IMR-90 (cell line): ENCODE results near the gene ZNF229. TPM values are rescaled to one million over a fixed set of nuclear protein-coding genes. Genes with fewer than 3 reads are reported as not detected.
"Not testable (repeated sequence)": the region's sequence is repeated elsewhere in the genome, so short reads cannot be mapped to it uniquely, and the experiment has no call there.

Experiments used
- ATAC-seq: fragments of 200-7000 bp; cut with Tn5 transposase; 2 replicates; pipeline ENCODE4 v1.9.1; 2020; ENCODE audit warnings: low read depth, mild to moderate bottlenecking, moderate library complexity
- BruUV-seq: library from RNA; stranded (reverse); fragments of 400-500 nt; replicated peaks from 2 replicates; lab custom pipeline; 2021; lab: Mats Ljungman, UMichigan
- CTCF ChIA-PET: fragments of 300-600 bp; formaldehyde crosslinking; extraction: SDS; loops from one replicate; lab custom pipeline; 2021; ENCODE audit warnings: antibody characterized with exemption; lab: Yijun Ruan, JAX
- POLR2A ChIA-PET: fragments of 300-600 bp; sonication (Branson Sonifier 250); formaldehyde crosslinking; loops from one replicate; lab custom pipeline; 2022; ENCODE audit warnings: antibody characterized with exemption; ENCODE audit not compliant: unreplicated experiment; lab: Charles Lee
- DNase-seq: peaks from one replicate; pipeline ENCODE4 v3.0.0; 2013
- H2AFZ ChIP-seq: replicated peaks from 2 replicates; pipeline ENCODE3; 2013; ENCODE audit warnings: low read length, mild to moderate bottlenecking; ENCODE audit not compliant: poor library complexity
- H2AK5ac ChIP-seq: 2 replicates; pipeline ENCODE4 v1.6.1; 2013; ENCODE audit warnings: low read depth, low read length, inconsistent platforms
- H2AK9ac ChIP-seq: replicated peaks from 2 replicates; pipeline ENCODE3; 2013; ENCODE audit warnings: mild to moderate bottlenecking, low read depth, low read length, moderate library complexity; ENCODE audit not compliant: poor library complexity
- H2BK120ac ChIP-seq: 2 replicates; pipeline ENCODE4 v1.6.1; 2013; ENCODE audit warnings: low read depth, low read length, inconsistent platforms
- H2BK15ac ChIP-seq: 3 replicates; pipeline ENCODE4 v1.6.1; 2013; ENCODE audit warnings: low read depth, low read length, inconsistent platforms
- H2BK20ac ChIP-seq: 2 replicates; pipeline ENCODE4 v1.6.1; 2013; ENCODE audit warnings: low read depth, mild to moderate bottlenecking, inconsistent platforms, low read length, moderate library complexity
- H2BK5ac ChIP-seq: 2 replicates; pipeline ENCODE4 v1.6.1; 2013; ENCODE audit warnings: mild to moderate bottlenecking, low read depth, low read length, inconsistent platforms; ENCODE audit not compliant: poor library complexity, severe bottlenecking
- H3K14ac ChIP-seq: replicated peaks from 2 replicates; pipeline ENCODE4 v1.6.1; 2013; ENCODE audit warnings: low read depth, low read length, inconsistent platforms
- H3K18ac ChIP-seq: 2 replicates; pipeline ENCODE4 v1.6.1; 2013; ENCODE audit warnings: low read depth, low read length, control low read depth
- H3K23ac ChIP-seq: 2 replicates; pipeline ENCODE4 v1.6.1; 2013; ENCODE audit warnings: low read depth, low read length, inconsistent platforms
- H3K27ac ChIP-seq: 2 replicates; pipeline ENCODE4 v1.5.1; 2013; ENCODE audit warnings: mild to moderate bottlenecking, control low read depth, low read length; ENCODE audit not compliant: insufficient read depth
- H3K27me3 ChIP-seq: 2 replicates; pipeline ENCODE4 v1.6.1; 2013; ENCODE audit warnings: low read length; ENCODE audit not compliant: control insufficient read depth, insufficient read depth
- H3K36me3 ChIP-seq: 2 replicates; pipeline ENCODE4 v1.6.1; 2013; ENCODE audit warnings: low read length, mixed read lengths; ENCODE audit not compliant: control insufficient read depth, insufficient read depth
- H3K4ac ChIP-seq: 2 replicates; pipeline ENCODE4 v1.6.1; 2013; ENCODE audit warnings: low read depth, low read length, inconsistent platforms
- H3K4me1 ChIP-seq: 2 replicates; pipeline ENCODE4 v1.6.1; 2013; ENCODE audit warnings: low read length, mixed read lengths; ENCODE audit not compliant: control insufficient read depth, insufficient read depth
- H3K4me2 ChIP-seq: 2 replicates; pipeline ENCODE4 v1.6.1; 2013; ENCODE audit warnings: low read depth, mild to moderate bottlenecking, control low read depth, low read length, moderate library complexity
- H3K4me3 ChIP-seq: 2 replicates; pipeline ENCODE4 v1.5.1; 2013; ENCODE audit warnings: low read depth, mild to moderate bottlenecking, control low read depth, low read length, moderate library complexity; ENCODE audit not compliant: insufficient read depth
- H3K56ac ChIP-seq: 2 replicates; pipeline ENCODE4 v1.6.1; 2013; ENCODE audit warnings: low read length, inconsistent platforms; ENCODE audit not compliant: insufficient read depth; ENCODE audit errors: extremely low read depth
- H3K79me1 ChIP-seq, 2 experiments: 2 replicates each; pipeline ENCODE4 v1.6.1; 2013; ENCODE audit warnings: low read length in 2 of 2, inconsistent platforms in 1 of 2, low read depth in 1 of 2
- H3K9ac ChIP-seq: 2 replicates; pipeline ENCODE4 v1.6.1; 2013; ENCODE audit warnings: low read depth, low read length, control low read depth
- H3K9me1 ChIP-seq: 2 replicates; pipeline ENCODE4 v1.6.1; 2013; ENCODE audit warnings: low read length, inconsistent platforms; ENCODE audit not compliant: insufficient read depth
- H3K9me3 ChIP-seq: 2 replicates; pipeline ENCODE4 v1.6.1; 2013; ENCODE audit warnings: low read length; ENCODE audit not compliant: control insufficient read depth, insufficient read depth
- H4K20me1 ChIP-seq: 2 replicates; pipeline ENCODE4 v1.6.1; 2013; ENCODE audit warnings: low read length, inconsistent platforms; ENCODE audit not compliant: insufficient read depth
- H4K5ac ChIP-seq: 2 replicates; pipeline ENCODE4 v1.6.1; 2013; ENCODE audit warnings: mild to moderate bottlenecking, low read depth, low read length, control low read depth
- H4K8ac ChIP-seq, 2 experiments: 2 replicates each; pipeline ENCODE4 v1.6.1; 2013; ENCODE audit warnings: low read depth in 2 of 2, low read length in 2 of 2, control low read depth in 1 of 2, inconsistent platforms in 1 of 2
- H4K91ac ChIP-seq: 2 replicates; pipeline ENCODE4 v1.6.1; 2013; ENCODE audit warnings: low read depth, low read length, inconsistent platforms; ENCODE audit not compliant: insufficient read depth
- CEBPB ChIP-seq: IDR thresholded peaks from 2 replicates; pipeline ENCODE4 v1.6.1; 2012; ENCODE audit warnings: low read depth, low read length, improper control_type of control experiment
- MAFK ChIP-seq: IDR thresholded peaks from 2 replicates; pipeline ENCODE4 v1.6.1; 2012; ENCODE audit warnings: low read depth, low read length, improper control_type of control experiment
- MXI1 ChIP-seq: IDR thresholded peaks from 2 replicates; pipeline ENCODE4 v1.6.1; 2012; ENCODE audit warnings: low read depth, mild to moderate bottlenecking, low read length, moderate library complexity, borderline replicate concordance
- NFE2L2 ChIP-seq: fragments of 150-350 bp; IDR thresholded peaks from 2 replicates; pipeline ENCODE4 v1.6.1; 2016; ENCODE audit warnings: low read depth, mild to moderate bottlenecking, low read length
- RAD21 ChIP-seq: IDR thresholded peaks from 2 replicates; pipeline ENCODE4 v1.6.1; 2012; ENCODE audit warnings: low read length, improper control_type of control experiment
- WGBS, 2 experiments: methylation state at CpG; one replicate each; pipeline versions ENCODE4 v1.1.5 to v1.1.7; 2013; ENCODE audit warnings: missing lambda C conversion rate in 2 of 2; ENCODE audit not compliant: insufficient read length in 1 of 2; ENCODE audit errors: extremely low coverage in 2 of 2; 5-methylcytosine and 5-hydroxymethylcytosine counted together
- dilution Hi-C: fragments of 300-500 bp; cut with HindIII; formaldehyde crosslinking; loops from one replicate; pipeline ENCODE4 v1.14.3; 2018; ENCODE audit warnings: low sequenced_read_pairs; ENCODE audit not compliant: unreplicated experiment
- in situ Hi-C: fragments of 300-500 bp; cut with MboI; formaldehyde crosslinking; loops from 3 replicates; pipeline ENCODE4 v1.14.3; 2019; ENCODE audit warnings: low sequenced_read_pairs, inconsistent platforms, mixed read lengths
- intact Hi-C: fragments of 100-400 bp; cut with micrococcal nuclease; formaldehyde crosslinking; loops from 2 replicates; pipeline ENCODE4 v1.10.0; 2022
- polyA plus RNA-seq, 3 experiments: library from polyadenylated mRNA; depleted of rRNA; stranded (reverse); fragments of >200 nt; gene quantifications; 2 replicates each; pipeline ENCODE4 v1.2.3, GENCODE V29; 2012; ENCODE audit warnings: low replicate concordance in 1 of 3
- total RNA-seq: library from RNA; depleted of rRNA; stranded (reverse); fragments of >200 nt; gene quantifications from 2 replicates; pipeline ENCODE4 v1.2.3, GENCODE V29; 2012

ZNF229 gene
- total and polyA plus RNA-seq, 2 of the 4 experiments (the other 2 are of a cell fraction) = 3.4 to 17.6 TPM

- peak; percentile 95 for DNase-seq
- H3K79me1 ChIP-seq = no peaks in the 10 kb centered on the region
- peak within 1 kb of the TSS; percentile 88 for H3K4ac ChIP-seq
- POLR2A ChIA-PET = no interaction called here
- H4K8ac ChIP-seq = peak within 1 kb of the TSS; percentile 87 to 93
- peaks cover 3% of the 10 kb centered on the region; the same call in 1 of the 2 replicates for H3K9me3 ChIP-seq
- peak within 1 kb of the TSS; percentile 86; the same call in 1 of the 2 replicates for H3K23ac ChIP-seq
- peak within 1 kb of the TSS; percentile 19; the same call in 1 of the 2 replicates for H3K27ac ChIP-seq
- peak within 1 kb of the TSS; percentile 66 for H3K4me2 ChIP-seq
- in situ Hi-C loops (no loop called here), dilution Hi-C loops (no loop called here), intact Hi-C loops (loop anchor here (5.0 kb wide), 1 partner anchor 189 kb away; the partner anchor contains the start of gene ZNF227)
- peak within 1 kb of the TSS; percentile 99 for H2AFZ ChIP-seq
- H3K14ac ChIP-seq = peak within 1 kb of the TSS; percentile 81
- no peaks in the 10 kb centered on the region for H3K4me1 ChIP-seq
- TF ChIP-seq MAFK = no peak
- TF ChIP-seq CEBPB = no peak
- no peak for TF ChIP-seq RAD21
- peak; percentile 45; the same call in 1 of the 2 replicates for TF ChIP-seq MXI1
- no peak for TF ChIP-seq NFE2L2
- CTCF ChIA-PET = no interaction called here
- H2BK20ac ChIP-seq = no peak within 1 kb of the TSS
- no peak within 1 kb of the TSS for H3K56ac ChIP-seq
- H4K5ac ChIP-seq = peak within 1 kb of the TSS; percentile 96; the same call in 1 of the 2 replicates
- ATAC-seq = peak; percentile 99
- no peak within 1 kb of the TSS for H3K18ac ChIP-seq
- no peaks in the 10 kb centered on the region for H4K20me1 ChIP-seq
- WGBS, 2 experiments = 1% methylated on average over 20 of the region's 43 CpGs; no CpG with 5 or more reads in 1 of the 2 experiments
- BruUV-seq = no TSS peak
- no peak within 1 kb of the TSS for H2BK15ac ChIP-seq
- no peaks in the 10 kb centered on the region; the same call in 1 of the 2 replicates for H3K9me1 ChIP-seq
- H2AK5ac ChIP-seq = no peak within 1 kb of the TSS
- H3K9ac ChIP-seq = peak within 1 kb of the TSS; percentile 70
- no peaks in the 10 kb centered on the region for H3K27me3 ChIP-seq
- no peaks in the 10 kb centered on the region for H3K36me3 ChIP-seq
- H4K91ac ChIP-seq = peak within 1 kb of the TSS; percentile 55; the same call in 1 of the 2 replicates
- no peak within 1 kb of the TSS for H2BK5ac ChIP-seq
- peak within 1 kb of the TSS; percentile 79 for H2AK9ac ChIP-seq
- peak within 1 kb of the TSS; percentile 57 for H3K4me3 ChIP-seq
- H2BK120ac ChIP-seq = no peak within 1 kb of the TSS
These were observed 46.8 kb downstream of the ZNF229 start, which contains the start of gene ZNF285 for GRCh38 chr19:44401139-44402115. Gene ZNF285 (minus strand): TSS chr19:44401608. CDS start chr19:44397213, 4,395 bp downstream.

GRCh38 chr19:44389268-44389667, 59.0 kb downstream of the ZNF229 start:
- H3K56ac ChIP-seq, H2BK20ac ChIP-seq, H4K91ac ChIP-seq, H3K9me1 ChIP-seq, H3K36me3 ChIP-seq, H3K27ac ChIP-seq, H3K18ac ChIP-seq, H3K4me2 ChIP-seq, H3K14ac ChIP-seq, H2BK5ac ChIP-seq, H4K8ac ChIP-seq, H2BK15ac ChIP-seq, CTCF ChIA-PET, H3K4me1 ChIP-seq, H2AFZ ChIP-seq, H3K4me3 ChIP-seq, intact Hi-C loops, H3K9ac ChIP-seq, H2AK5ac ChIP-seq, H3K23ac ChIP-seq, dilution Hi-C loops, in situ Hi-C loops, H3K9me3 ChIP-seq, H3K4ac ChIP-seq, H4K20me1 ChIP-seq, H2AK9ac ChIP-seq, POLR2A ChIA-PET, H2BK120ac ChIP-seq, H3K79me1 ChIP-seq, H3K27me3 ChIP-seq, H4K5ac ChIP-seq, BruUV-seq: not testable (repeated sequence)
- peak; percentile 47 for DNase-seq
- peak; percentile 84 for ATAC-seq
- no CpG with 5 or more reads among the region's 4 CpGs for WGBS, 2 experiments
